Astrocyte of the cerebellum (primary cell): ENCODE data around the gene ZAP70.

ENCODE experiments used
- DNase-seq: peaks from one replicate; pipeline ENCODE4 v3.0.0-alpha.2; 2011; ENCODE audit warnings: low read depth
- H3K4me3 ChIP-seq: 2 replicates; pipeline ENCODE4 v1.5.1; 2011; ENCODE audit warnings: mild to moderate bottlenecking, low read depth, low read length, moderate library complexity
- CTCF ChIP-seq: IDR thresholded peaks from 2 replicates; pipeline ENCODE4 v1.5.1; 2012; ENCODE audit warnings: low read length, low read depth, moderate library complexity, mild to moderate bottlenecking; ENCODE audit errors: missing control alignments
- in situ Hi-C: cut with HindIII; loops from 2 replicates; pipeline ENCODE4 v1.10.0; 2017; ENCODE audit warnings: low sequenced_read_pairs

ZAP70 gene

GRCh38 chr2:97742381-97742847, 29.0 kb downstream of the ZAP70 start:
- no peak overlapping the region for H3K4me3 ChIP-seq
- TF ChIP-seq CTCF, result no peak
- in situ Hi-C loops, result no loop called here
- no peak for DNase-seq

GRCh38 chr2:97743913-97744312, 30.5 kb downstream of the ZAP70 start:
- in situ Hi-C loops, result no loop called here
- DNase-seq, result no peak
- no peak for TF ChIP-seq CTCF
- H3K4me3 ChIP-seq, result no peak overlapping the region

DNA sequence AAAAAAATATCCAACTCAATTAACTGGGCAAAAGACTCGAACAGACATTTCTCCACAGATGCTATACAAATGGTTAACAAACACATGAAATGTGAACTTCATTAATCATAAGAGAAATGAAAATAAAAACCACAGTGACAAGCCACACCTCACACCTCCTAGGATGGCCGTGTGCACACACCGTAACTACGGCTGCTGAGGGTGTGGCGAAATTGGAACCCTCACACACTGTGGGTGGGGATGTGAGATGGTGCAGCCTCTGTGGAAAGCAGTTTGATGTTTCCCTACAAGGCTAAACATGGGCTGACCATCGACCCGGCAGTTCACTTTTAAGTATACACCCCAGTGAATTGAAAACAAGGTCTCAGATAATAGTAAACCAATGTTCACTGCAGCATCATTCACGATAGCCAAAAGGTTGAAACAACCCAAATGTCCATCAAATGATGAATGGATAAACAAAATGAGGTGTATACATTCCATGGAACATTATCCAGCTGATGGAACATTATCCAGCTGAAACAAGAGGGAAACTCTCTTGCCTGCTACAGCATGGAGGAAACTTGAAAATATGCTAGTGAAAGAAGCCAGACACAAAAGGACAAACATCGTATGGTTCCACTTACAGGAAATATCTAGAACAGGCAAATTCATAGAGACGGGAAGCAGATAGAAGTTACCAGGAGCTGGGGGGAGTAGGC, 32.2 kb downstream of the ZAP70 start:
- no peak for DNase-seq
- in situ Hi-C loops, result no loop called here
- no peak for TF ChIP-seq CTCF
- no peak overlapping the region for H3K4me3 ChIP-seq

- DNase-seq, result no peak
- no peak overlapping the region for H3K4me3 ChIP-seq
- in situ Hi-C loops, result no loop called here
- TF ChIP-seq CTCF, result no peak
Observed at GRCh38 chr2:97747285-97747684, 33.9 kb downstream of the ZAP70 start.

GRCh38 chr2:97747716-97748115, 34.3 kb downstream of the ZAP70 start:
- no peak for TF ChIP-seq CTCF
- in situ Hi-C loops, result no loop called here
- no peak overlapping the region for H3K4me3 ChIP-seq
- no peak for DNase-seq

GRCh38 chr2:97749581-97749980, 36.2 kb downstream of the ZAP70 start:
- no peak for DNase-seq
- no peak for TF ChIP-seq CTCF
- in situ Hi-C loops, result no loop called here
- no peak overlapping the region for H3K4me3 ChIP-seq
